Daoy (cell line): Measurements from ENCODE around the gene CWC27. TPM values are rescaled to one million over a fixed set of nuclear protein-coding genes. Genes with fewer than 3 reads are reported as not detected.

Source experiments
- DNase-seq: peaks from one replicate; pipeline ENCODE4 v3.0.0-alpha.2; 2015; ENCODE audit warnings: low read depth
- total RNA-seq: library from RNA; depleted of rRNA; stranded (reverse); fragments of >200 nt; shearing (Covaris generic); gene quantifications from 2 replicates; pipeline ENCODE4 v1.2.3, GENCODE V29; 2014

Gene CWC27
- total RNA-seq, 1 experiment from 2014 or later, result 21.6 TPM

DNA sequence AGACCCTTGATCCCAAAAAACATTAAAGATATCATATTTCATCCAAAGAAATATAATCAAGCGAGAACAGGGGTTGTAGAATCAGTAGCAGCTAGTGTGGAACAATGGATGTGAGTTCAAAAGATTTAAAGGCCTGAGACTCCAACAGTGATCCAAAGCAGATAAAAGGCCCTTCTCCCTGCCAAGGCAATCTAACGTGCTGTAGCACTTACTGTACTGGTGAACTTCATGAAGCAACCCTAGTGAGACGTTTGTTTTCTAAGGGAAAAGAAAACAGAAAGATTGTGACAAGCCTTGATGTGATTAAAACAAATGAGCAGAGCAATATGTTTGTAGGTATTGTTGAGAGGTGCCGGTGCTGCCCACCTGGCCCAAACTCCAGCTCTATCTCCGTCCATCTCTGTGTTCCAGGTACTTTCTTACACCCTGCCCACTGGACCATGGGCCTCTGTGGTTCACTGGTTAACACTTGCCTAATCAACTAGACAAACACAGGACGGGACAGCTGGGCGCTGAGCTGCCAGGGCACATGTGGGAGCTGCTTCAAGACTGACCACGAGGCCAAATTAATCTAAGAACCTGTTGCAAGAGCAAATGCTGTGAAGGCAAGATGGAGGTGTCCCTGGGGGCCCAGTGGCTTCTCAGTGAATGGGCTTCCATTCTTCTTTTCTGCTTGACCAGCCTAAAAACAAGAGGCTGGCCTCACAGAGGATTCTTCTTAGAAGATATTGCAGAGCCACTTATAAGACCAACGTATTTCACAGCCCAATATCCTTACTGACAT lies 265.5 kb downstream of the CWC27 start:
- no peak for DNase-seq

- DNase-seq, result no peak
Observed at GRCh38 chr5:65034813-65035209, 266.1 kb downstream of the CWC27 start.

DNA sequence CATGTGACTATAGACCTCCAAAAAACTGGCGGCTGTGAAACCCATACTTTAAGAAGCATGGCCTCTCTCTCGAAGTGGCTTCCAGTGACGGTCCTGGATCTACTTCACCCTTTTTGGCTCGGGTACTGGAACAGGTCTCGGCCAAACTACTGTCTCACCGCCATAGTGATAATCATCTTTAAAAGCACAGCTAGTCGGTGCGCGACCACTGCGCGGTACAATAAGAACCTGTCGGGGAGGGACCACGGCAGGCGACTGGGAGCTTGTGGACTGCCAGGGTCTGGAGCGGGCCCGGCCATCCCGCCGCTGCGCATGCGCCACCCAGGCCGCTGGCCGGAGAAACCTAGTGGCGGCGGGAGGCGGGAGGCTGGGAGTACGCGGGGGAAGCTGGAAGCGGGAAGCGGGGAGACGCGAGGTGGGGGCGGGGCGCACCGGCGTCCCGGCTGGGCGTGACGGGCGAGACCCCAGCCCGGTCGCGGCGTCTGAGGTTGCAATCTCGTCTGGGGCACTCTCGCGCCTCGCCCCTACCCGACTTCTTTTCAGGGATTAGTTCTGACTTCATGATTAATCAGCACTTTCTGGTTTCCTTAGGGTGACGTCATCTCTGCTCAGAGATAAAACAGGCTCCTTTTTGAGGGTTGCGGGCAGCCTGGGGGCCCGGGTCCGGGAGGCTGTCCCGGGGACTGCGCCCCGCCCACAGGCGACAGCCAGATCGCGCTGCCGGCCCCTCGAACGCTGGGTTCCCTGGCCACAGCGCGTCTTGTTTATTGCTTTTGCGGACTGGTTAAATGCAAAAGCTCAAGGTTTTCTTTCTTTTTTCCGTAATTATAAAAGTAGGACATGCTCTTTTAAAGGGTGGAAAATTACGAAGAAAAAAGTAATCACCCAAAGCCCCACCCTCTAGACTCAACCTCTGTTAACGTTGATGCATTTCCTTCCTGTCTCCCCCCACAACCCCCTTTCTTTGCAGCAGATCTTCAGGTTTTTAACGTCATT lies 266.8 kb downstream of the CWC27 start:
- peak; percentile 93 for DNase-seq

- peak; percentile 22 for DNase-seq
Observed at GRCh38 chr5:65037831-65038815, 269.4 kb downstream of the CWC27 start.

GRCh38 chr5:65041296-65042158 lies 272.8 kb downstream of the CWC27 start:
- peak; percentile 38 for DNase-seq

- no peak for DNase-seq
Observed at GRCh38 chr5:65043843-65044359, 275.2 kb downstream of the CWC27 start.

DNA sequence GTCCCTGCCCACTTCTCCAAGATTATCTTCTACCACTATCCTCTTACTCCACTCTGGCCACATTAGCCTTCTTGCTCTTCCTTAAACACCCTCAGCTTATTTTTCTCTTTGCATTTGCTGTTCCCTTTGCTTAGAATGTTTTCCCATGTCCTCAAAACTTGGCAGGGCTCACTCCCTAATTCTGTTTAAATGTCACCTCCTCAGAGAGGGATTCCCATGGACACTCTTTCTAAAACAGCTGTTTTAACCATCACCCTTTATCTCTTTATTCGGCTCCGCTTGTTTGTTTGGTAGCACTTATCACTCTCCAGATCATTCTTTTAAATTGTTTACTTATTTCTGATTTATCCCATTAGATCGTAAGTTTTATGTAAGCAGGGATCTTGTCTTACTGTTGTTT lies 278.5 kb downstream of the CWC27 start:
- no peak for DNase-seq

GRCh38 chr5:65047948-65048690 lies 279.4 kb downstream of the CWC27 start:
- DNase-seq, result no peak

GRCh38 chr5:65050140-65050539 lies 281.4 kb downstream of the CWC27 start:
- DNase-seq, result no peak

GRCh38 chr5:65050826-65051498 lies 282.2 kb downstream of the CWC27 start:
- DNase-seq, result no peak

DNA sequence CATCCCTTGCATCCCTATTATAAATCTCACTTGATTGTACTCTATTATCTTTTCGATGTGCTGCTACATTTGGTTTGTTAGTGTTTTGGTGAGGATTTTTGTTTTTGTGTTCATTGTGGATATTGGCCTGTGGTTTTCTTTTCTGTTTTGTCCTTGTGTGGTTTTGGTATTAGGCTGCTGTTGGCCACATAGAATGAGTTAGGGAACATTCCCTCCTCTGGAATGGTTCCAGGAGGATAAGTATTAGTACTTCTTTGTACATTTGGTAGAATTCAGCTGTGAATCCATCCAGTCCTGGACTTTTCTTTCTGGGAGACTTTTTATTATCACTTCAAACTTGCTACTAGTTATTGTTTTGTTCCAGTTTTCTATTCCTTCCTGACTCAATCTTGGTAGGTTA lies 287.2 kb downstream of the CWC27 start:
- no peak for DNase-seq

GRCh38 chr5:65059681-65060598 lies 291.2 kb downstream of the CWC27 start:
- DNase-seq, result no peak

- DNase-seq, result no peak
Observed at GRCh38 chr5:65061250-65061973, 292.7 kb downstream of the CWC27 start.

- no peak for DNase-seq
Observed at GRCh38 chr5:65061974-65062353, 293.2 kb downstream of the CWC27 start.

DNA sequence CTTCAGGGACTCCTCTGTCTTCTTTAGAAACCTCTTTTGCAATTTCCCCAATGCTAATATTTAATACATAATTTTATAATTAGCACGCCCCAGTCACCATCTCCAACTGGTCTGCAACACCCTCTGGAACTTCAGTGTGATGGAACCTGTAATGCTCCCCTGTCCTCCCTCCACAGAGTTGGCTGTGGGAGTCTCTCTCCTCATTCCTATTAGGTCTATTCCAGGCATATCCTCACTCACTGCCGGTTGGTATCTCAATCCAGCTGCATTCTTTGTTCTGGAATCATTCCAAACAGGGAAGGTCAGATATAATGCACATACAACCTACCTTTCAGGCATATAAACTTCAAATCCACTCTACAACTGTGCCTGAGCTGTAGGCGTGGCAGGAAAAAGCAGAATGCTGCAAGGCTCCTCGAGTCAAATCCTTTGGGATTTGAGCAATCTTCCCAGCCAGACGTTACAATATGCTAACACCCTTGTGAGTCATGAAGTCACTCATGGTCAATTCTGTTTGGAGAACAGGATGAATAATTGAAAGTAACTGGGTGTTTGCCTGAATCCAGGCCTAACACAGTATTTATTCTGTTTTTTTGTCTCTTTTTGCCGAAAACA lies 293.8 kb downstream of the CWC27 start:
- peak; percentile 85 for DNase-seq

- no peak for DNase-seq
Observed at GRCh38 chr5:65065001-65065511, 296.3 kb downstream of the CWC27 start.
